ENCODE data around the gene MRRF.
A peak's percentile ranks its signal among the peaks of the same experiment; 100 is the strongest.

The MRRF gene, protein sequence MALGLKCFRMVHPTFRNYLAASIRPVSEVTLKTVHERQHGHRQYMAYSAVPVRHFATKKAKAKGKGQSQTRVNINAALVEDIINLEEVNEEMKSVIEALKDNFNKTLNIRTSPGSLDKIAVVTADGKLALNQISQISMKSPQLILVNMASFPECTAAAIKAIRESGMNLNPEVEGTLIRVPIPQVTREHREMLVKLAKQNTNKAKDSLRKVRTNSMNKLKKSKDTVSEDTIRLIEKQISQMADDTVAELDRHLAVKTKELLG

GRCh38 chr9:122264360-122265148 lies at the start of gene MRRF, which contains the start of gene RBM18:
Gene MRRF, plus strand, starts transcription at chr9:122264882. Its CDS starts 6,010 bp downstream, at chr9:122270892.
Gene RBM18, minus strand, starts transcription at chr9:122264840. Its CDS starts 3,348 bp downstream, at chr9:122261492.
- DNase-seq (ENCODE audit: low read depth in 2 of 2), result peak; percentile 87

GRCh38 chr9:122215663-122216062 lies 49.0 kb upstream of the MRRF start:
- no peak for DNase-seq (ENCODE audit: low read depth in 2 of 2)

- DNase-seq (ENCODE audit: low read depth in 2 of 2), result no peak
Measured at GRCh38 chr9:122216138-122216797, 48.4 kb upstream of the MRRF start.

DNA sequence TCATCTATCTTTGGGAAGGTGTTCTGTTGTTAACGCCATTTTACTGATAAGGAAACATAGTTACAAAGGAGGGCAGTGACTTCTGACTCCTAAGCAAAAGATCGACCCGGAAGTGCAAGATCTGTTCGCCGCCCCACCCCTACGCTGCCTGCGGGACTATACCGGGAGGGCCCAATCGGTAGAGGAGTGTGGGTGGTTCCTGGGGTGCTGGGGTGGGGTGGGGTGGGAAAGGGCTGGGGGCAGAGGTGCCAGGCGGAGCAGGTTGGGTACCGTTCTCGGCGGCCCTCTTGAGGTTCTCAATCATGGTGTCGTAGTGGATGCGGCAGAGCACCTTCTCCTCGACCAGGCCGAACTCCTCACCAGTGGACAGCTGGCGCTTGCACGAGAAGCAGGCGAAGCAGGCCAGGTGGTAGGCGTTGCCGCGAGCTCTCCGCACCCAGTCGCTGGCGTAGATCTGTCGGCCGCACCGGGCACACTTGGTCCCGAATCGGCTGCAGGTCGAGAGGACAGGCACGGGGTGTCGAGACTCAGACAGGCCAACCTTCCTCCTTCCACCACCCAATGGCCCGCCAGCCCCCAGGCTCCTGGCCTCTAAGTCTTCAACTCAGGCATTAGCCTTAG lies 47.8 kb upstream of the MRRF start:
- no peak for DNase-seq (ENCODE audit: low read depth in 2 of 2)

GRCh38 chr9:122217640-122218039 lies 47.0 kb upstream of the MRRF start:
- DNase-seq (ENCODE audit: low read depth in 2 of 2), result no peak

DNA sequence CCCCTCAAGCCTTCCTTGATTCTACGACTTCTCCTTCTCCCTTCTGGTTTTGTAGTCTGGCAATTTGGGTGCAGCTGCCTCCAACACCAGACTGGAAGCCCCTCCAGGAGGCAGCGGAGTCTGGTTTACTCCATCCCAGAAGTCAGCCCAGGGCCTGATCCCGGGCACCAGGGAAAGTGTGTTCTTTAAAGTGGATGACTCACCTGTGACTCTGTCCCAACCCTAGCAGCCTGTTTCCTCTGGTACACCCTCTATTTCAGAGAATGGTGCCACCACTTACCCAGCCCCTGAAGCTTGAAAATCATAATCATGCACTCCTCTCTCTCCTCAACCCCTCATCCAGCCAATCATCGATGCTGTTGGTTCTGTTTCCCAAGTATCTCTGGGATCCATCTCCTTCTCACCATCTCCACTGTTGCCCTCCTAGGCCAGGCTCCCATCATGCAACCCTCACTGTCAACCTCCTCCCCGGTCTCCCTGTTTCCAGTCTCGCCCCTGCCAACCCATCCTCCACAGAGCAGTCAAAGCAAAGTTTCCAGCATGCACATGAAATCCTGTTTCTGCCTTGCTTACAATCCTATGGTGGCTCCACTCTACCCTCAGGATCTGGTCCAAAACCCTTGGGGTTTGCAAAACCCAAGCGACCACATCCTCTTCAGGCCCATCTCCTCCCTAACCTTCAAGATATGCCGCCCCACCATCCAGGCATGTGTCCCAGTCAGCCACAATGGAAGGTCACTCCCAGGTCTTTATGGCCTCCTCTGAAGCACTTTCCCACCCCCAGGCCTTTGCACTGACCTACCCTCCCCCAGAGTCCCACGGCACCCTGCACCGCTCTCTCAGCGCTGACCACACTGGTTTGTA lies 46.4 kb upstream of the MRRF start:
- no peak for DNase-seq (ENCODE audit: low read depth in 2 of 2)

- DNase-seq (ENCODE audit: low read depth in 2 of 2), result no peak
Measured at GRCh38 chr9:122218935-122219855, 45.5 kb upstream of the MRRF start.

GRCh38 chr9:122219856-122220672 lies 44.6 kb upstream of the MRRF start:
- DNase-seq (ENCODE audit: low read depth in 2 of 2), result no peak

DNA sequence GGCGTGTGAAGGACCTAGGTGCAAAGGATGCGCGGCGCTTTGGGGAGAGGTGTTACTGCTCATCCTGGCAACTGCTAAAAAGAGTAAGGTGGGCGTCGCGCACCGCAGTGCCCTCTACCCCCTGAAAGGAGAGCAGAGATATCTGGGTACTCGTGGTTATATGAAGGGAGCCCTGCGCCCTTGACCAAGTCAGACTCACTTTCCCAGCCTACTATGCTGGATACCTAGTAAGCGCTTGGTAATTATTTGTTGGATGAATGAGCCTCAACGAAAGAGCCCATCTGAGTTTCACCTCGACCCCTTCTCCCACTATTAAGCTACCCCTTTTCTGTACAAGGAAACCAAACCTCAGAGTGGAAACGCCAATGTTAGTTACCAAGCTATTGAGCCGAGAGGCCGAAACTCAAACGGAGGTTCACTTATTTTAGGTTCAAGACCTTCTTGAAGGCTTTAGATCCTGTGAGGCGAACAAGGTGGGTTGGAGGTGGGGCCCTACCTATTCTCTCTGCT lies 44.0 kb upstream of the MRRF start:
- no peak for DNase-seq (ENCODE audit: low read depth in 2 of 2)

GRCh38 chr9:122221183-122221811 lies 43.4 kb upstream of the MRRF start:
- DNase-seq (ENCODE audit: low read depth in 2 of 2), result no peak

DNA sequence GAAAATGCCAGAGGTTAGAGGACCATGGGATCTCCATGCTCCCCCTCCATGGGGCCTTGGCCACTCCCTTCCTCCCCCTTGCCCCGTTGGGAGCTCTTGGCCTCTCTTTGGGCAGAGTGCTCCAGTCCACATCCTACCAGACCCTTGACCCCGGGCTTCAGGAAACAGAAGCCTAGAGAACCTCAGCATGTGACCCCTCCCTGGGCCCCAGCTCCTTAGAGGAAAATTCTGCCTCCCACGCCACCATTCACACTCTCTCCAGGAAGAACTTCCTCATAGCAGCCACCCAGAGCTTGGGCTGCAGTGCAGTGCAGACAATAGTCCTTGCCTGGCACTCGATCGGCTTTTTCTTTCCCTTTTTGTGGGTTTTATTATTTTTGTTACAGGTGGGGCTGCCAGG lies 41.9 kb upstream of the MRRF start:
- no peak for DNase-seq (ENCODE audit: low read depth in 2 of 2)

GRCh38 chr9:122223435-122223834 lies 41.2 kb upstream of the MRRF start:
- no peak for DNase-seq (ENCODE audit: low read depth in 2 of 2)

GRCh38 chr9:122225312-122226141 lies 39.2 kb upstream of the MRRF start:
- DNase-seq (ENCODE audit: low read depth in 2 of 2), result no peak

GRCh38 chr9:122226142-122226757 lies 38.4 kb upstream of the MRRF start:
- no peak for DNase-seq (ENCODE audit: low read depth in 2 of 2)

GRCh38 chr9:122226758-122227574 lies 37.7 kb upstream of the MRRF start:
- DNase-seq (ENCODE audit: low read depth in 2 of 2), result no peak

DNA sequence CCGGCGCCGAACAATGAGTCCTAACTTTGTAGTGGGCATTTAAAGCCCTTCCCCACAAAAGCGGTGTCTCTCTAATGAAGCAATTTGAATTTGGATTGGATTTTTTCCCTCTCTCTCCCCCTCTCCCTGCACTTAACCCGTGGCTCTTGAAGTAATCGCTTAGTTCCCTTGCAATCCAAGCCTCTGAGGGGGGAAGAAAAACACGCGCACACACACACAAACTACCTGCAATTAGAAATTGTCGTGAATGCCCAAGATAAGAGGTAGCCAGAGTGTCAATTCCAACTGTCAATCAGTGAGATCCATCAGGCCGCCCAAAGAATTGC lies 37.1 kb upstream of the MRRF start:
- DNase-seq (ENCODE audit: low read depth in 2 of 2), result no peak

DNA sequence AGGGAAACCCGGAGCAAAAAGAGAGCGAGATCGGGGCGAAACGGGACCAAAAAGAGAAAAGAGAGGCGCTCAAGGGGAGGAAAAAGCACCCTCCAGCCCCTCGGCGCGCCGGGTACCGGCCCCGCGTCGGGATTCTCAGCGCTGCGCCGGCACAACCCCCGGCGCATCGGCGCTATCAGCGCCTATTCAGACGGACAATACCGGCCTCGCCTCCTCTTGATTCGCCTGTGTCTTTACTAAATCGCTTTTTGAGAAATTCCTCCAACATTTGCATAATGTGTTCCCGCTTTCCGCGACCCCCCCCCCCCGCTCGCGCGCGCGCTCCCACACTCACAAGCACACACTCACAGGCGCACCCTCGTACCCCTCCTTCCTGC lies 36.5 kb upstream of the MRRF start:
- DNase-seq (ENCODE audit: low read depth in 2 of 2), result no peak

Data from stimulated activated CD8-positive, alpha-beta memory T cell treated with anti-CD3 and anti-CD28 coated beads, Interleukin-15, amount 100 ng/mL, for 48 hours (primary cell).